Mesothelial cell of epicardium (in vitro differentiated cells): ENCODE results near the gene CWC22. TPM values are rescaled to one million over a fixed set of nuclear protein-coding genes. Genes with fewer than 3 reads are reported as not detected.
"Not testable (repeated sequence)": the region's sequence is repeated elsewhere in the genome, so short reads cannot be mapped to it uniquely, and the experiment has no call there.

Experiments
- DNase-seq, 2 experiments: peaks; one replicate each; pipeline ENCODE4 v3.0.0; 2021; ENCODE audit warnings: low spot score in 2 of 2; ENCODE audit not compliant: unreplicated experiment in 2 of 2
- H3K27ac Mint-ChIP-seq: 2 replicates; pipeline ENCODE4 v1.8.0; 2021; ENCODE audit warnings: mixed read lengths
- H3K27me3 Mint-ChIP-seq: 2 replicates; pipeline ENCODE4 v1.8.0; 2021; ENCODE audit warnings: low read depth, mixed read lengths
- H3K36me3 Mint-ChIP-seq: 2 replicates; pipeline ENCODE4 v1.8.0; 2021; ENCODE audit warnings: mixed read lengths
- H3K4me1 Mint-ChIP-seq: 2 replicates; pipeline ENCODE4 v1.8.0; 2021; ENCODE audit warnings: mixed read lengths
- H3K4me3 Mint-ChIP-seq: 2 replicates; pipeline ENCODE4 v1.8.0; 2021; ENCODE audit warnings: mild to moderate bottlenecking, moderate library complexity, mixed read lengths
- H3K9me3 Mint-ChIP-seq: 2 replicates; pipeline ENCODE4 v1.8.0; 2021; ENCODE audit warnings: mixed read lengths
- total RNA-seq: library from RNA; stranded (reverse); gene quantifications from 3 replicates; pipeline ENCODE4 v1.2.1, GENCODE V29; 2021
- TF ChIP-seq, protein P1 (sequence below): fragments of 200-600 bp; sonication (generic); IDR thresholded peaks from one replicate; pipeline ENCODE4 v1.5.0; 2021; ENCODE audit warnings: antibody characterized with exemption; ENCODE audit not compliant: unreplicated experiment

CWC22 gene
- total RNA-seq, 1 donor from 2014 or later = 22.8 TPM

DNA sequence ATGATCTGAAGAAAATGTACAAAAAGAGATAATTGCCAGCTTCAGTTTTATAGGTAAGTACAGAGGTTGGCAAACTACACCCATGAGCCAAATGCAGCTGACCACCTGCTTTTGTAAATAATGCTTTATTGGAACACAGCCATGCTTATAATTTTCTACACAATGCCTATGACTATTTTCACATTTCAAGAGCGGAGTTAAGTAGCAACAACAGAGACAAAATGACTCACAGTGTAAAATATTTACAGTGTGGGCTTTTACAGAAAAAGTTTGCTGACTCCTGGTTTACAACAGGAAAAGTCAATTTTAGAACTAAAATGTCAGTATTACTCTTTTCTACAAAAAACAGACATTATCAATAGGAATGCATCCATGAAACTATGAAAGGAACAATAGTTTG, 26.0 kb downstream of the CWC22 start:
- H3K27me3 Mint-ChIP-seq = no peaks in the 10 kb centered on the region
- TF ChIP-seq, protein P1, sequence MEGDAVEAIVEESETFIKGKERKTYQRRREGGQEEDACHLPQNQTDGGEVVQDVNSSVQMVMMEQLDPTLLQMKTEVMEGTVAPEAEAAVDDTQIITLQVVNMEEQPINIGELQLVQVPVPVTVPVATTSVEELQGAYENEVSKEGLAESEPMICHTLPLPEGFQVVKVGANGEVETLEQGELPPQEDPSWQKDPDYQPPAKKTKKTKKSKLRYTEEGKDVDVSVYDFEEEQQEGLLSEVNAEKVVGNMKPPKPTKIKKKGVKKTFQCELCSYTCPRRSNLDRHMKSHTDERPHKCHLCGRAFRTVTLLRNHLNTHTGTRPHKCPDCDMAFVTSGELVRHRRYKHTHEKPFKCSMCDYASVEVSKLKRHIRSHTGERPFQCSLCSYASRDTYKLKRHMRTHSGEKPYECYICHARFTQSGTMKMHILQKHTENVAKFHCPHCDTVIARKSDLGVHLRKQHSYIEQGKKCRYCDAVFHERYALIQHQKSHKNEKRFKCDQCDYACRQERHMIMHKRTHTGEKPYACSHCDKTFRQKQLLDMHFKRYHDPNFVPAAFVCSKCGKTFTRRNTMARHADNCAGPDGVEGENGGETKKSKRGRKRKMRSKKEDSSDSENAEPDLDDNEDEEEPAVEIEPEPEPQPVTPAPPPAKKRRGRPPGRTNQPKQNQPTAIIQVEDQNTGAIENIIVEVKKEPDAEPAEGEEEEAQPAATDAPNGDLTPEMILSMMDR = no peak
- H3K4me3 Mint-ChIP-seq = no peak overlapping the region
- DNase-seq = no peak
- H3K9me3 Mint-ChIP-seq = peaks cover 5% of the 10 kb centered on the region
- H3K27ac Mint-ChIP-seq = no peak overlapping the region
- peaks cover 63% of the 10 kb centered on the region for H3K36me3 Mint-ChIP-seq
- H3K4me1 Mint-ChIP-seq = no peaks in the 10 kb centered on the region

DNA sequence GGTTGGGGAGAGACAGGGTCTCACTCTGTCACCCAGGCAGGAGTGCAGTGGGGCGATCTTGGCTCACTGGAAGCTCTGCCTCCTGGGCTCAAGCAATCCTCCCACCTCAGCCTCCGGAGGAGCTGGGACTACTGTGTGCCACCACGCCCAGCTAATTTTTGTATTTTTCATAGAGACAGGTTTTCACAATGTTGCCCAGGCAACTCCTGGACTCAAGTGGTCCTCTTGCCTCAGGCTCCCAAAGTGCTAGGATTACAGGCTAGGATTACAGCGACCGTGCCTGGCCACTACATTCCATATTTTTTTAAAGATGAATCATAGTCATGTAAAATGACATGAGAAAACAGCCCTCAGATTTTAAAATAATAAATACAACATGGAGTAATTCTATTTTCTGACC, 32.3 kb downstream of the CWC22 start:
- H3K9me3 Mint-ChIP-seq = peaks cover 15% of the 10 kb centered on the region
- H3K27me3 Mint-ChIP-seq = no peaks in the 10 kb centered on the region
- H3K36me3 Mint-ChIP-seq = peaks cover 53% of the 10 kb centered on the region
- no peak for DNase-seq
- no peaks in the 10 kb centered on the region for H3K4me1 Mint-ChIP-seq
- peak overlapping the region; percentile 10 for H3K27ac Mint-ChIP-seq
- TF ChIP-seq, protein P1 = no peak
- H3K4me3 Mint-ChIP-seq = no peak overlapping the region

DNA sequence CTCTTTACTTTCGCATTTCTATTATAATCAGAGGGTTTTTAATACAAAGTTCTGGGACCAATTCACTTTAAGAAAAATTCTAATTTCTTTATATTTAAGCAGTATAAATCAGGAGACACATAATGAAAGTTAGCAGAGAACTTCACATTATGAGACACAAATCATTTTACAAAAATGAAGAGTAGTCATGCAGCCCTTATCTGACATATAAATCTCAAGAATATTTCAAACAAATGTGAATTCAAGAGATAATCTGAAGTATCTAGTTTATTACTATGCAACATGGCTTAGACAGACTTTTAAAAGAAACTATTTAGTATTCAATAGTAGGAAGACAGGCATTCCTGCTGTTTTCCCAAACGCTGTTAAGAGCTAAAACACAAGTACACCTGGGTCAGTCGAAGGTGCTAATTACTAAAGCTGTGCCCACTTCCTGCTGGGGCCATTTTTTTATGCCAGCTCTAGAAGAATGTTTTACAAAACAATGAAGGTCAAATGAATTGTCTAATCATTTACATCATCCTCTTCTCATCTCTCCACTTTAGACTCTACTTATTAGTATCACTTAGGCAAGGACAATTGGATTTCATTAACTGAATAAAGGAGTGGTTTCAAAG, 40.2 kb downstream of the CWC22 start:
- H3K36me3 Mint-ChIP-seq = peaks cover 42% of the 10 kb centered on the region
- no peak for DNase-seq
- no peaks in the 10 kb centered on the region for H3K9me3 Mint-ChIP-seq
- H3K4me3 Mint-ChIP-seq = no peak overlapping the region
- H3K27me3 Mint-ChIP-seq = no peaks in the 10 kb centered on the region
- H3K27ac Mint-ChIP-seq = no peak overlapping the region
- TF ChIP-seq, protein P1 = no peak
- H3K4me1 Mint-ChIP-seq = peaks cover 6% of the 10 kb centered on the region

DNA sequence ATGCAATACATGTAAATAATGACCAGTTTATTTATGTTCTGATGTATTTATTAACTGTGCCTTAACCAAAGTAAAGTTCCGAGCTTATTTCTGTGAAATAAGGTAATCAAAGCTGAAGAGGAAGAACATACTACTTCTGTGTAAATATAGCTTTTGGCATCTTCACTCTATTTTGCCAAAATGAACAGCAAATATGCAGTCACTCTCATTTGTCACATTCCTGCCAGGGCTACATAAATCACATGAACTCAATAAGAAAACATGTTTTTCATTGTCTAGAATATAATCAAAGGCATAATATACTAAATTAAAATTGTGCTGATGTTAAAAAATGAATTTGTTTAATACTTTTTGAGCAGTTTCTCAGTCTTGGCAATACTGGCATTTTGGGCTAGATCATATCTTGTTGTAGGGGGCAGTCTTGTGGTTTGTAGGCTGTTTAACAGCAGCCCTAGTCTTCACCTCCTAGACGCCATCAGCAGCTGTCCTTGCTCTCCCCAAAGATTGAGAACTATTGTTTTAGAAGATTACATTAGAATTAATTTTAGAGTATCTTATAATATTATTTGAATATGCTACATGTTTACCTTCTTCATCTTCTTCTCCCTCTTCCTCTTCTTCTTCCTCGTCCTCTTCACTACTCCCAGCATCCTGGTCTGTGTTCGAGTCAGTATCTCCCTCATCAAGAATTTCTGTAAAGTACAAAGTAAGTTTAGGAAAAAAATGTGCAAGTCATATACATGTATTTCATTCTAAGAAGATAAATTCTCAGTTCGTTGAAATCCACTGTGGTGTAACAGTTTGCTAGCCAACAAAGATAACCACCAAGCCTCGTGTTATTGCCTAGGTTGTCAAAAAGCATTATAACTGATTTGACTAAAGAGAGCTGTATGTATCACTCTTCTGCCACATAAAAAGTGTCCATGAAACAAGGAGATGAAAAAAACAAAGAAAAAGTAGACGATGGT, 41.5 kb downstream of the CWC22 start:
- no peak for DNase-seq
- Mint-ChIP-seq H3K27ac (no peak overlapping the region), H3K27me3 (no peaks in the 10 kb centered on the region), H3K4me1 (peaks cover 6% of the 10 kb centered on the region), H3K4me3 (no peak overlapping the region), H3K36me3 (peaks cover 40% of the 10 kb centered on the region), H3K9me3 (no peaks in the 10 kb centered on the region)
- TF ChIP-seq, protein P1 = no peak

DNA sequence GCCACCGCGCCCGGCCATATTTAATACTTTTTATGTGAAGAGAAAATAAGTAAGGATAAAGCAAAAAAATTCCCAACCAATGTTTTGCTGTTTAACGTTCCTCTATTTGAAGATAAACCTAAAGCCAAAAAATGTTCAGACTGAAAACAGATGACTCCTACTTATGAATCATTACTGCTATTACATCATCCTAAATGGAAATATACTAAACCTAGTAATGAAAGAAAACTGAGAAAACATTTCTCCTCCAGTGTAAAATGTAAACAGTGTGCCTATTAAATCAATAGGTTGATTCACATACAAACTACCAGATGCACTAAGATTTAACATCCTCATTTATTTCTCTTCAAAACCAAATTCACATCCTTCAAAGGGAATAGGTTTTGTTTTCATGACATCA, 43.5 kb downstream of the CWC22 start:
- H3K4me1 Mint-ChIP-seq = peaks cover 6% of the 10 kb centered on the region
- TF ChIP-seq, protein P1 = no peak
- no peak overlapping the region for H3K4me3 Mint-ChIP-seq
- H3K9me3 Mint-ChIP-seq = no peaks in the 10 kb centered on the region
- DNase-seq = no peak
- H3K27me3 Mint-ChIP-seq = no peaks in the 10 kb centered on the region
- H3K27ac Mint-ChIP-seq = no peak overlapping the region
- peaks cover 31% of the 10 kb centered on the region for H3K36me3 Mint-ChIP-seq

DNA sequence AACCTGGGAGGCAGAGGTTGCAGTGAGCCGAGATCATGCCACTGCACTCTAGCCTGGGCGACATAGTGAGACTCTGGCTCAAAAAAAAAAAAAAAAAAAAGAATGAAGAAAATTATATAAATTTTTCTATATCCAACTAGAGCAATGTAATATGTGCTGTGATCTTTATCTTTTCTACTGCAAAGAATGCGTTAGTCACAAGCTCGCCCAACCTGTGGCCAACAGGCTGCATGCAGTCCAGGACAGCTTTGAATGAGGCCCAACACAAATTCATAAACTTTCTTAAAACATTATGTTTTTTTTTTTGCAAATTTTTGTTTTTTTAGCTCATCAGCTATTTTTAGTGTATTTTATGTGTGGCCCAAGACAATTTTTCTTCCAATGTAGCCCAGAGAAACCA, 48.8 kb downstream of the CWC22 start:
- peaks cover 16% of the 10 kb centered on the region for H3K36me3 Mint-ChIP-seq
- not testable (repeated sequence) for H3K27me3 Mint-ChIP-seq, H3K4me1 Mint-ChIP-seq

More for the DNA sequence above, 48.8 kb downstream of the CWC22 start:
- not testable (repeated sequence) for H3K4me3 Mint-ChIP-seq, H3K9me3 Mint-ChIP-seq, DNase-seq, H3K27ac Mint-ChIP-seq
